Glutamatergic neuron (in vitro differentiated cells): ENCODE measurements around the gene VPS37B. TPM values are rescaled to one million over a fixed set of nuclear protein-coding genes. Genes with fewer than 3 reads are reported as not detected.

Experiments used
- DNase-seq: peaks from one replicate; pipeline ENCODE4 v3.0.0; 2022
- H3K27ac Mint-ChIP-seq: one replicate; pipeline ENCODE4 v1.8.0; 2020; ENCODE audit warnings: mild to moderate bottlenecking, mixed read lengths, inconsistent platforms; ENCODE audit not compliant: unreplicated experiment
- H3K27me3 Mint-ChIP-seq: one replicate; pipeline ENCODE4 v1.8.0; 2020; ENCODE audit warnings: mild to moderate bottlenecking, moderate library complexity, mixed read lengths, inconsistent platforms; ENCODE audit not compliant: unreplicated experiment
- H3K36me3 Mint-ChIP-seq: one replicate; pipeline ENCODE4 v1.8.0; 2020; ENCODE audit warnings: mild to moderate bottlenecking, mixed read lengths, inconsistent platforms; ENCODE audit not compliant: unreplicated experiment
- H3K4me1 Mint-ChIP-seq: one replicate; pipeline ENCODE4 v1.8.0; 2020; ENCODE audit warnings: mild to moderate bottlenecking, low read depth, mixed read lengths, inconsistent platforms; ENCODE audit not compliant: unreplicated experiment
- H3K4me3 Mint-ChIP-seq: one replicate; pipeline ENCODE4 v1.8.0; 2020; ENCODE audit warnings: mild to moderate bottlenecking, mixed read lengths, inconsistent platforms; ENCODE audit not compliant: unreplicated experiment
- H3K9me3 Mint-ChIP-seq: one replicate; pipeline ENCODE4 v1.8.0; 2020; ENCODE audit warnings: mild to moderate bottlenecking, moderate library complexity, mixed read lengths, inconsistent platforms; ENCODE audit not compliant: unreplicated experiment
- total RNA-seq: library from RNA; stranded (reverse); fragmentation: NEBNext Ultra II Directional; extraction: Animal tissue kit (Norgen Biotek cat#: 25700); gene quantifications from one replicate; pipeline ENCODE4 v1.2.1, GENCODE V29; 2021; ENCODE audit not compliant: unreplicated experiment
- TF ChIP-seq, protein P1 (sequence below): fragments of 200-600 bp; sonication (generic); IDR thresholded peaks from one replicate; pipeline ENCODE4 v1.5.0; 2021; ENCODE audit not compliant: partially characterized antibody, unreplicated experiment

The VPS37B gene
- total RNA-seq, 1 donor from 2014 or later: 19.7 TPM

GRCh38 chr12:122834104-122834920 is 61.6 kb downstream of the VPS37B start:
- Mint-ChIP-seq H3K4me1 (peaks cover 15% of the 10 kb centered on the region), H3K36me3 (peaks cover 5% of the 10 kb centered on the region), H3K4me3 (peak overlapping the region; percentile 86), H3K9me3 (peaks cover 9% of the 10 kb centered on the region), H3K27me3 (peaks cover 18% of the 10 kb centered on the region), H3K27ac (peak overlapping the region; percentile 75)
- TF ChIP-seq, protein P1, sequence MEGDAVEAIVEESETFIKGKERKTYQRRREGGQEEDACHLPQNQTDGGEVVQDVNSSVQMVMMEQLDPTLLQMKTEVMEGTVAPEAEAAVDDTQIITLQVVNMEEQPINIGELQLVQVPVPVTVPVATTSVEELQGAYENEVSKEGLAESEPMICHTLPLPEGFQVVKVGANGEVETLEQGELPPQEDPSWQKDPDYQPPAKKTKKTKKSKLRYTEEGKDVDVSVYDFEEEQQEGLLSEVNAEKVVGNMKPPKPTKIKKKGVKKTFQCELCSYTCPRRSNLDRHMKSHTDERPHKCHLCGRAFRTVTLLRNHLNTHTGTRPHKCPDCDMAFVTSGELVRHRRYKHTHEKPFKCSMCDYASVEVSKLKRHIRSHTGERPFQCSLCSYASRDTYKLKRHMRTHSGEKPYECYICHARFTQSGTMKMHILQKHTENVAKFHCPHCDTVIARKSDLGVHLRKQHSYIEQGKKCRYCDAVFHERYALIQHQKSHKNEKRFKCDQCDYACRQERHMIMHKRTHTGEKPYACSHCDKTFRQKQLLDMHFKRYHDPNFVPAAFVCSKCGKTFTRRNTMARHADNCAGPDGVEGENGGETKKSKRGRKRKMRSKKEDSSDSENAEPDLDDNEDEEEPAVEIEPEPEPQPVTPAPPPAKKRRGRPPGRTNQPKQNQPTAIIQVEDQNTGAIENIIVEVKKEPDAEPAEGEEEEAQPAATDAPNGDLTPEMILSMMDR: no peak
- DNase-seq: peak; percentile 73

DNA sequence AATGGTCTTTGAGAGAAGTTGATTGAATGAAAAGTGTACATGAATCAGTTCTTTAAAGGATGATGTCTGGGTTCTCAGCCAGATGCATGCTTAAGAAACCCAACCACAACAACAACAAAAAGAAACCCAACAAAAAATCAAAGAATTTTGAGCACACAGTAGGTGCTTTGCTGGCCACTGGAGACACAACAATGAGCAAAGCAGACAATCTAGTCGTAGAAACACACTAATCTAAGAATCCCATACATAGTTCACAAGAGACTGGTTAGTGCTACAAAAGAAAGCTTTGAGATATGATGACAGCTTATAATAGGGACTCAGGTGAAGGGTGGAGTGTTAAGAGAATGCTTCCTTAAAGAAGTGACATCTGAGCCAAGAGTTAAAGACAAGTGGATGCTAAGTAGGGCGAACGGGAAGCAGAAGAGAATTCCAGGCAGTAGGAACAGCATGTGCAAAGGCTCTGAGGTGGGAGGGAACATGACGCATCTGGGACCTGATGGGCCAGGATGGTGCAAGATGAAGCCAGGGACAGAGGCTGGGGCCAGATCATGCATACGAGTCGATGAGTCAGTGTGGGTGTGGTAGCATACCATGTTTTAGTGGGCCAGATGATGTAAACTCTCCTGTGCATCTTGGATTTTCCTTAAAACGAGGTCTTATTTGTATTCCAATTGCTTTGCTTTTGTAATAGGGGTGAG is 65.3 kb downstream of the VPS37B start:
- peaks cover 3% of the 10 kb centered on the region for H3K4me1 Mint-ChIP-seq
- no peak for DNase-seq
- H3K27ac Mint-ChIP-seq: no peak overlapping the region
- no peak overlapping the region for H3K4me3 Mint-ChIP-seq
- H3K36me3 Mint-ChIP-seq: no peaks in the 10 kb centered on the region
- TF ChIP-seq, protein P1: no peak
- peaks cover 16% of the 10 kb centered on the region for H3K27me3 Mint-ChIP-seq
- peaks cover 5% of the 10 kb centered on the region for H3K9me3 Mint-ChIP-seq

- H3K4me3 Mint-ChIP-seq: no peak overlapping the region
- no peak overlapping the region for H3K27ac Mint-ChIP-seq
- H3K27me3 Mint-ChIP-seq: peaks cover 5% of the 10 kb centered on the region
- DNase-seq: no peak
- TF ChIP-seq, protein P1: no peak
- H3K9me3 Mint-ChIP-seq: peaks cover 1% of the 10 kb centered on the region
- H3K4me1 Mint-ChIP-seq: no peaks in the 10 kb centered on the region
- H3K36me3 Mint-ChIP-seq: no peaks in the 10 kb centered on the region
These were observed 68.7 kb downstream of the VPS37B start for GRCh38 chr12:122827258-122827657.

DNA sequence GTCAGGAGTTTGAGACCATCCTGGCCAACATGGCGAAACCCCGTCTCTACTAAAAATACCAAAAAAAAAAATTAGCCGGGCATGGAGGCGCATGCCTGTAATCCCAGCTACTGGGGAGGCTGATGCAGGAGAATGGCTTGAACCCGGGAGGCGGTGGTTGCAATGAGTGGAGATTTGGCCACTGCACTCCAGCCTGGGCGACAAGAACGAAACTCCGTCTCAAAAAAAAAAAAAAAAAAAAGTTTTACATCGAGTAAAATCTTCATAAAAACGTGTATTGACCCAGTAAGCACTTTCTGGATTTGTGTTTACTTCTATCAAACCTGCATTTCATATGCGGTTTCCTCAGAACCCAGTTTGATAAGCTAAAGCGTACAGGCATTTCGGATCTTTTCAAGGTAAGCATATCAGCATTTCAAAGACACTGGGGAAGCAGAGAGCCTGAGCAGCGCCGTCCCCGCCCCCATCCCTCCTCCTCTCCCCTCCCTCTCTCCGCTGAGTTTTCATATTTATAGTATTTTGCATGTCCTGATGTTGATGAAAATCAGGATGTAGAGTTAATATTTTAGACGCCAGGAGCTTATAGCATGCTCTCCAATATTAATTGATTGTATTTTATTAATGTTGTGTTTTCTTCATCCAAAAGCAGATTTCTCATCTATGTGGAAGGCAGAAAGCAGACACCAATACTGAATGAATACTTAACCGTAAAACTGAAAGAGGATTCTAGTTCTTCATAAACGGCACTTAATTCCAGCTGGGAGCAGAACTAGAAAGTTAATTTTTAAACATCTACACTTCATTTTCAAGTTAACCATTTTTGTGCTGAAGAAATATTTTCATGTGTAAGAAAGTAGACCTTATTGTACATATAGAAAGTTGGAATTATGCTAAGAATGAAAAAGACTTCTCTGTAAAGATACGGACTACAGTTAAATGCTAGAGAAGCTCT is 69.9 kb downstream of the VPS37B start:
- no peak for DNase-seq
- H3K4me3 Mint-ChIP-seq: no peak overlapping the region
- H3K27me3 Mint-ChIP-seq: peaks cover 5% of the 10 kb centered on the region
- H3K4me1 Mint-ChIP-seq: no peaks in the 10 kb centered on the region
- H3K36me3 Mint-ChIP-seq: no peaks in the 10 kb centered on the region
- TF ChIP-seq, protein P1: no peak
- peaks cover 1% of the 10 kb centered on the region for H3K9me3 Mint-ChIP-seq
- H3K27ac Mint-ChIP-seq: no peak overlapping the region
